Ovary (tissue), 9 donors: ENCODE data around the gene NNAT. TPM values are rescaled to one million over a fixed set of nuclear protein-coding genes. Genes with fewer than 3 reads are reported as not detected.

Experiments used
- DNase-seq, 5 donors: peaks; one replicate each; pipeline ENCODE4 v3.0.0-alpha.2; 2019 to 2020
- H3K27ac ChIP-seq, 2 donors: fragments of 200-600 bp; one replicate each; pipeline versions ENCODE4 v1.5.1 to v1.8.0; 2019 to 2022
- H3K27me3 ChIP-seq: fragments of 200-600 bp; one replicate; pipeline ENCODE4 v1.8.0; 2022
- H3K36me3 ChIP-seq: fragments of 200-600 bp; sonication (generic); one replicate; pipeline ENCODE4 v1.5.1; 2019
- H3K4me1 ChIP-seq: one replicate; pipeline ENCODE4 v1.8.1; 2013; ENCODE audit warnings: mild to moderate bottlenecking, moderate library complexity; ENCODE audit not compliant: insufficient read depth
- H3K4me3 ChIP-seq: fragments of 200-600 bp; sonication (generic); one replicate; pipeline ENCODE4 v1.5.1; 2017
- H3K9me3 ChIP-seq, 2 donors: fragments of 200-600 bp in 1 of 2; sonication (generic) in 1 of 2; one replicate each; pipeline versions ENCODE4 v1.5.1 to v1.8.1; 2013 to 2019; ENCODE audit warnings: mild to moderate bottlenecking in 1 of 2, moderate library complexity in 1 of 2
- CTCF ChIP-seq, 3 donors: fragments of 450-650 bp in 2 of 3; fragments of 200-600 bp in 1 of 3; IDR thresholded peaks; one replicate each; pipeline versions ENCODE4 v1.5.1 to v1.8.0; 2016 to 2022; ENCODE audit warnings: antibody characterized with exemption in 3 of 3, mild to moderate bottlenecking in 1 of 3
- EP300 ChIP-seq: sonication (generic); formaldehyde crosslinking; IDR thresholded peaks from one replicate; pipeline ENCODE4 v1.6.1; 2017; ENCODE audit warnings: antibody characterized with exemption
- POLR2A ChIP-seq: fragments of 450-650 bp; IDR thresholded peaks from one replicate; pipeline ENCODE4 v1.6.1; 2017; ENCODE audit warnings: antibody characterized with exemption, mild to moderate bottlenecking, moderate library complexity
- WGBS, 3 donors: extraction: QIAGEN DNeasy Blood & Tissue Kit in 1 of 3; methylation state at CpG; one replicate each; pipeline versions ENCODE4 v1.1.5 to v1.1.7; 2013 to 2017; 5-methylcytosine and 5-hydroxymethylcytosine counted together
- intact Hi-C, 4 donors: fragments of 100-400 bp; cut with DNase I; formaldehyde crosslinking; loops; one replicate each; pipeline versions ENCODE4 v1.11.0 to v1.15.1; 2022 to 2023
- polyA plus RNA-seq, 2 donors: library from polyadenylated mRNA; stranded (reverse); fragments of 200-250 nt in 1 of 2; fragments of 350-450 nt in 1 of 2; fragmentation: Illumina TruSeq in 1 of 2; extraction: RNeasy Lipid Tissue Mini Kit (QIAGEN cat#74804) in 1 of 2; gene quantifications; one replicate each; pipeline ENCODE4 v1.2.3, GENCODE V29; 2013 to 2014
- total RNA-seq, 7 donors: library from RNA; depleted of rRNA in 2 of 7; stranded (reverse); fragments of >200 nt in 2 of 7; fragmentation: NEBNext Ultra II Directional in 3 of 7; extraction: Animal tissue kit (Norgen Biotek cat#: 25700) in 3 of 7; gene quantifications; one replicate each; pipeline versions ENCODE4 v1.1.0 to v1.2.4, GENCODE V29; 2016 to 2023
- donor health status: DM: no; HTN: no; CAD: no; lungs with moderate emphysema.
- donor health status: DM: no; HTN: no; CAD: no.
- donor health status: Bipolar disorder and iron deficiency.
- donor health status: DM: yes; HTN: yes; CAD: no.
- donor health status: DM: no; HTN: no; CAD: no.
- donor health status: DM: yes; HTN: yes; CAD: no.

The NNAT gene
- total and polyA plus RNA-seq, 9 donors = 0.25 to 4.7 (median 0.45) TPM; not detected in 2

GRCh38 chr20:37490663-37491350, 30.2 kb upstream of the NNAT start:
- no peak for TF ChIP-seq EP300
- TF ChIP-seq CTCF (IDR thresholded peaks at IDR 0.05) = no peak
- no peak for TF ChIP-seq POLR2A
- WGBS, 3 donors = 85 to 90% (median 86%) methylated on average over 7 of the region's 7 CpGs
- intact Hi-C loops = no loop called here
- no peaks in the 10 kb centered on the region for H3K9me3 ChIP-seq
- no peak overlapping the region for H3K4me3 ChIP-seq
- H3K36me3 ChIP-seq = no peaks in the 10 kb centered on the region
- no peak for DNase-seq
- no peak overlapping the region for H3K27ac ChIP-seq
- H3K27me3 ChIP-seq = no peaks in the 10 kb centered on the region
- no peaks in the 10 kb centered on the region for H3K4me1 ChIP-seq

- Histone ChIP-seq H3K4me1 (no peaks in the 10 kb centered on the region), H3K36me3 (no peaks in the 10 kb centered on the region), H3K9me3 (no peaks in the 10 kb centered on the region), H3K27me3 (no peaks in the 10 kb centered on the region), H3K4me3 (no peak overlapping the region), H3K27ac (no peak overlapping the region)
- DNase-seq = no peak
- TF ChIP-seq POLR2A (no peak), CTCF (IDR thresholded peaks at IDR 0.05) (no peak), EP300 (no peak)
- intact Hi-C loops = no loop called here
- WGBS, 3 donors = 87 to 90% (median 87%) methylated on average over 6 of the region's 6 CpGs
These were observed 28.9 kb upstream of the NNAT start for GRCh38 chr20:37492096-37492625.

- Histone ChIP-seq H3K27me3 (no peaks in the 10 kb centered on the region), H3K4me1 (no peaks in the 10 kb centered on the region), H3K9me3 (no peaks in the 10 kb centered on the region), H3K27ac (no peak overlapping the region), H3K36me3 (no peaks in the 10 kb centered on the region), H3K4me3 (no peak overlapping the region)
- TF ChIP-seq EP300 (no peak), CTCF (IDR thresholded peaks at IDR 0.05) (no peak), POLR2A (no peak)
- WGBS, 3 donors = 67 to 87% (median 85%) methylated on average over 2 of the region's 2 CpGs
- intact Hi-C loops = no loop called here
- no peak for DNase-seq
These were observed 28.1 kb upstream of the NNAT start for GRCh38 chr20:37492945-37493344.

GRCh38 chr20:37494301-37494700, 26.7 kb upstream of the NNAT start:
- intact Hi-C loops = no loop called here
- H3K36me3 ChIP-seq = no peaks in the 10 kb centered on the region
- no peaks in the 10 kb centered on the region for H3K4me1 ChIP-seq
- 93% methylated on average over 8 of the region's 8 CpGs for WGBS, 3 donors
- TF ChIP-seq EP300 (no peak), CTCF (IDR thresholded peaks at IDR 0.05) (no peak), POLR2A (no peak)
- no peaks in the 10 kb centered on the region for H3K27me3 ChIP-seq
- H3K9me3 ChIP-seq = no peaks in the 10 kb centered on the region
- H3K4me3 ChIP-seq = no peak overlapping the region
- H3K27ac ChIP-seq = no peak overlapping the region
- no peak for DNase-seq
